ENCODE data around the gene FBXL19.

FBXL19 gene

DNA sequence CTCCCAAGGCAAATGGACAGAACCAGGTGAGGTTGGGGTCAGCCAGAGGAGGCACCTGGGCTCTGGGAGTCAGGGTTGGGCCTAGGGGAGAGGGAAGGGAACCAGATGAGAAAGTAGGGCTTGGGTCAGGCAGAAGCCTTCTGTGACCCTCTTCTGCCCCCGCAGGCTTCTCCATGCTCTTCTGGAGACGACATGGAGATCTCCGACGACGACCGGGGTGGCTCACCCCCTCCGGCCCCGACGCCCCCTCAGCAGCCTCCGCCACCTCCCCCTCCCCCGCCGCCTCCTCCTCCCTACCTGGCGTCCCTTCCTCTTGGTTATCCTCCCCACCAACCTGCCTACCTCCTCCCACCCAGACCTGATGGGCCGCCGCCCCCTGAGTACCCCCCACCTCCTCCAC, 42.1 kb downstream of the FBXL19 start:
- no peak overlapping the region for H3K27ac Mint-ChIP-seq
- H3K27me3 Mint-ChIP-seq: no peaks in the 10 kb centered on the region
- intact Hi-C loops (cut with micrococcal nuclease): no loop called here
- H3K9me3 Mint-ChIP-seq: no peaks in the 10 kb centered on the region
- H3K36me3 Mint-ChIP-seq (ENCODE audit: low read depth): peaks cover 97% of the 10 kb centered on the region
- H3K4me3 Mint-ChIP-seq: no peak overlapping the region
- peaks cover 25% of the 10 kb centered on the region for H3K4me1 Mint-ChIP-seq (ENCODE audit: low read depth)

DNA sequence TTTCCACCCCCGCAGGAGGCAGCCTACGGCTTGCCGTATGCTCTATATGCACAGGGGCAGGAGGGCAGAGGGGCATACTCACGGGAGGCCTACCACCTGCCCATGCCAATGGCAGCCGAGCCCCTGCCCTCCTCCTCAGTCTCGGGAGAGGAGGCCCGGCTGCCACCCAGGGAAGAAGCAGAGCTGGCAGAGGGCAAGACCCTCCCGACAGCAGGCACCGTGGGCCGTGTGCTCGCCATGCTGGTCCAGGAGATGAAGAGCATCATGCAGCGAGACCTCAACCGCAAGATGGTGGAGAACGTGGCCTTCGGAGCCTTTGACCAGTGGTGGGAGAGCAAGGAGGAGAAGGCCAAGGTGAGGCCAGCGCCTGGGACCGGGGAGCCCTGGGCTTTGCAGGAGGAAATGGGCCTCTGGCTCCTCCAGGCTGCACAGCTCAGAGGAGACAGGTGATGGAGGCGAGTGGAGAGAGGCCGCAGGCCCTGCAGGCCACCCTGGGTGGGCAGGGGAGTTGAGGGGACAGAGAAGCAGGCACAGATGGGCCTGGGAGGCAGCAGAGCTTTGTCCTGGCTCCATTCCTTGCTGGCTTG, 42.8 kb downstream of the FBXL19 start:
- intact Hi-C loops (cut with micrococcal nuclease): no loop called here
- Mint-ChIP-seq H3K9me3 (no peaks in the 10 kb centered on the region), H3K27ac (no peak overlapping the region), H3K36me3 (ENCODE audit: low read depth) (peaks cover 97% of the 10 kb centered on the region), H3K27me3 (no peaks in the 10 kb centered on the region), H3K4me1 (ENCODE audit: low read depth) (peaks cover 25% of the 10 kb centered on the region), H3K4me3 (no peak overlapping the region)

- Mint-ChIP-seq H3K4me1 (ENCODE audit: low read depth) (peaks cover 25% of the 10 kb centered on the region), H3K27me3 (no peaks in the 10 kb centered on the region), H3K36me3 (ENCODE audit: low read depth) (peaks cover 97% of the 10 kb centered on the region), H3K27ac (no peak overlapping the region), H3K4me3 (no peak overlapping the region), H3K9me3 (no peaks in the 10 kb centered on the region)
- intact Hi-C loops (cut with micrococcal nuclease): no loop called here
Measured at GRCh38 chr16:30967795-30968194, 44.4 kb downstream of the FBXL19 start.

DNA sequence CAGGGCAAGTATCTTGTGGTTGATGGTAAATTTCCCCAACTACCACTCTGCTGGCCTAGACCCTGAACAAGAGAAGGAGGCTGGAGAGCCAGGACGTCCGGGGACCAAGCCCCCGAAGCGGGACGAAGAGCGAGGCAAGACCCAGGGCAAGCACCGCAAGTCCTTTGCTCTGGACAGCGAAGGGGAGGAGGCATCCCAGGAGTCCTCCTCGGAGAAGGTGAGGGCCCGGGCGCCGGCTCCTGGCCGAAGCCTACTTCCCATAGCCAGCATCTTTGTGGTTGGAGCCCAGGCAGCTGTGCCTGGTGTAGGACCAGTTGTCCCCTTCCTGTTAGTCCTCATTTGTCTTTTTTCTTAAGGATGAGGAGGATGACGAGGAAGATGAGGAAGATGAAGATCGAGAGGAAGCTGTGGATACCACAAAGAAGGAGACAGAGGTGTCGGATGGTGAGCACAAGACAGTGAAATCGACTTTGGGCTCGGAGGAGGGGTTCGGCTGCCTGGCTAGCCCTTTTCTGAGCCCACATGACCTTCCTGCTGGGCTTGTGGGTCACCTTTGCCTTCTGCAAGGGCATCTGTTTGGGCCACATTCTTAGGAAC, 46.0 kb downstream of the FBXL19 start:
- H3K9me3 Mint-ChIP-seq: no peaks in the 10 kb centered on the region
- no peak overlapping the region for H3K4me3 Mint-ChIP-seq
- peaks cover 97% of the 10 kb centered on the region for H3K36me3 Mint-ChIP-seq (ENCODE audit: low read depth)
- no peaks in the 10 kb centered on the region for H3K27me3 Mint-ChIP-seq
- H3K27ac Mint-ChIP-seq: no peak overlapping the region
- intact Hi-C loops (cut with micrococcal nuclease): no loop called here
- peaks cover 10% of the 10 kb centered on the region for H3K4me1 Mint-ChIP-seq (ENCODE audit: low read depth)

GRCh38 chr16:30971298-30971697, 47.9 kb downstream of the FBXL19 start:
- no peaks in the 10 kb centered on the region for H3K27me3 Mint-ChIP-seq
- intact Hi-C loops (cut with micrococcal nuclease): no loop called here
- H3K4me3 Mint-ChIP-seq: no peak overlapping the region
- H3K9me3 Mint-ChIP-seq: no peaks in the 10 kb centered on the region
- peaks cover 6% of the 10 kb centered on the region for H3K4me1 Mint-ChIP-seq (ENCODE audit: low read depth)
- no peak overlapping the region for H3K27ac Mint-ChIP-seq
- H3K36me3 Mint-ChIP-seq (ENCODE audit: low read depth): peaks cover 97% of the 10 kb centered on the region

GRCh38 chr16:30972872-30973271, 49.5 kb downstream of the FBXL19 start:
- Mint-ChIP-seq H3K36me3 (ENCODE audit: low read depth) (peaks cover 96% of the 10 kb centered on the region), H3K27ac (no peak overlapping the region), H3K9me3 (no peaks in the 10 kb centered on the region), H3K4me3 (no peak overlapping the region), H3K4me1 (ENCODE audit: low read depth) (peaks cover 10% of the 10 kb centered on the region), H3K27me3 (no peaks in the 10 kb centered on the region)
- intact Hi-C loops (cut with micrococcal nuclease): no loop called here

GRCh38 chr16:30974348-30974747, 51.0 kb downstream of the FBXL19 start:
- peaks cover 10% of the 10 kb centered on the region for H3K4me1 Mint-ChIP-seq (ENCODE audit: low read depth)
- peaks cover 95% of the 10 kb centered on the region for H3K36me3 Mint-ChIP-seq (ENCODE audit: low read depth)
- no peaks in the 10 kb centered on the region for H3K27me3 Mint-ChIP-seq
- no peak overlapping the region for H3K4me3 Mint-ChIP-seq
- intact Hi-C loops (cut with micrococcal nuclease): no loop called here
- H3K9me3 Mint-ChIP-seq: no peaks in the 10 kb centered on the region
- no peak overlapping the region for H3K27ac Mint-ChIP-seq

- H3K9me3 Mint-ChIP-seq: no peaks in the 10 kb centered on the region
- no peak overlapping the region for H3K27ac Mint-ChIP-seq
- no peak overlapping the region for H3K4me3 Mint-ChIP-seq
- peaks cover 10% of the 10 kb centered on the region for H3K4me1 Mint-ChIP-seq (ENCODE audit: low read depth)
- no peaks in the 10 kb centered on the region for H3K27me3 Mint-ChIP-seq
- intact Hi-C loops (cut with micrococcal nuclease): no loop called here
- H3K36me3 Mint-ChIP-seq (ENCODE audit: low read depth): peaks cover 95% of the 10 kb centered on the region
Measured at GRCh38 chr16:30976486-30976885, 53.1 kb downstream of the FBXL19 start.

DNA sequence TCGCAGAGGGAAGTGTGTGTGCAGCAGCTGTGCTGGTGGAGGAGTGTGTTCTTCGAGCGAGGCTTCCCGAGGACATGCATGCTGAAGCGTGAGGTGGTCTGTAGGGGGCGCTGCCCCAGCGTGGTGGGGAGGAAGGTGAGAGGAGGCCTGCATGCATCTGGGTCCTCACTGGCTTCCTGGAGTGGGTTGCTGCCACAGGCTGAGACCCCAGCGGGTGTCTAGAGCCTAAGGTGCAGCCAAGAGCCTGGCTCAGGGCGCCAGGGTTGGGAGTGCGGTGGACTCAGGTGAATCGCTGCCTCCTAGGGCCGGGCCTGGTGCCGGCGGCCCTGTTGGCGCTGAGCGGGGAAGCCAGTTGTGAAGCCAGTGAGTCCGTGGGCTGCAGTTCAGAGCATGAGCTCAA, 54.1 kb downstream of the FBXL19 start:
- H3K36me3 Mint-ChIP-seq (ENCODE audit: low read depth): peaks cover 95% of the 10 kb centered on the region
- peaks cover 10% of the 10 kb centered on the region for H3K4me1 Mint-ChIP-seq (ENCODE audit: low read depth)
- H3K27ac Mint-ChIP-seq: no peak overlapping the region
- H3K4me3 Mint-ChIP-seq: no peak overlapping the region
- no peaks in the 10 kb centered on the region for H3K27me3 Mint-ChIP-seq
- intact Hi-C loops (cut with micrococcal nuclease): no loop called here
- no peaks in the 10 kb centered on the region for H3K9me3 Mint-ChIP-seq

GRCh38 chr16:30979170-30980022, 56.0 kb downstream of the FBXL19 start:
- intact Hi-C loops (cut with micrococcal nuclease): no loop called here
- H3K36me3 Mint-ChIP-seq (ENCODE audit: low read depth): peaks cover 95% of the 10 kb centered on the region
- peaks cover 12% of the 10 kb centered on the region for H3K4me1 Mint-ChIP-seq (ENCODE audit: low read depth)
- no peaks in the 10 kb centered on the region for H3K27me3 Mint-ChIP-seq
- no peaks in the 10 kb centered on the region for H3K9me3 Mint-ChIP-seq
- H3K27ac Mint-ChIP-seq: no peak overlapping the region
- H3K4me3 Mint-ChIP-seq: no peak overlapping the region

DNA sequence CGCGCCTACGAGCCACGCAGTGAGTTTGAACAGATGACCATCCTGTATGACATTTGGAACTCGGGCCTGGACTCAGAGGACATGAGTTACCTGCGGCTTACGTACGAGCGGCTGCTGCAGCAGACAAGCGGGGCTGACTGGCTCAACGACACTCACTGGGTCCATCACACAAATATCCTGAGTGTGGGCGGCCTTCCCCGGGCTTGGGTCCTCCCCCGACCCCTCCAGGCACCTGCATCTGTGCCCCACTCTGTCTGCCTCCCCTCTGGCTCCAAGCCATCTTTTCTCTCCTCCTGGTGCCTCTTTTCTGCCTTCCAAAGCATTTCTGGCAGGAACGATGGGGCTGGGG, 56.6 kb downstream of the FBXL19 start:
- Mint-ChIP-seq H3K36me3 (ENCODE audit: low read depth) (peaks cover 94% of the 10 kb centered on the region), H3K27me3 (no peaks in the 10 kb centered on the region), H3K27ac (no peak overlapping the region), H3K4me3 (no peak overlapping the region), H3K9me3 (no peaks in the 10 kb centered on the region), H3K4me1 (ENCODE audit: low read depth) (peaks cover 18% of the 10 kb centered on the region)
- intact Hi-C loops (cut with micrococcal nuclease): no loop called here

GRCh38 chr16:30980434-30980833, 57.1 kb downstream of the FBXL19 start:
- intact Hi-C loops (cut with micrococcal nuclease): no loop called here
- peaks cover 90% of the 10 kb centered on the region for H3K36me3 Mint-ChIP-seq (ENCODE audit: low read depth)
- H3K4me3 Mint-ChIP-seq: no peak overlapping the region
- peaks cover 23% of the 10 kb centered on the region for H3K4me1 Mint-ChIP-seq (ENCODE audit: low read depth)
- no peaks in the 10 kb centered on the region for H3K27me3 Mint-ChIP-seq
- no peak overlapping the region for H3K27ac Mint-ChIP-seq
- no peaks in the 10 kb centered on the region for H3K9me3 Mint-ChIP-seq

DNA sequence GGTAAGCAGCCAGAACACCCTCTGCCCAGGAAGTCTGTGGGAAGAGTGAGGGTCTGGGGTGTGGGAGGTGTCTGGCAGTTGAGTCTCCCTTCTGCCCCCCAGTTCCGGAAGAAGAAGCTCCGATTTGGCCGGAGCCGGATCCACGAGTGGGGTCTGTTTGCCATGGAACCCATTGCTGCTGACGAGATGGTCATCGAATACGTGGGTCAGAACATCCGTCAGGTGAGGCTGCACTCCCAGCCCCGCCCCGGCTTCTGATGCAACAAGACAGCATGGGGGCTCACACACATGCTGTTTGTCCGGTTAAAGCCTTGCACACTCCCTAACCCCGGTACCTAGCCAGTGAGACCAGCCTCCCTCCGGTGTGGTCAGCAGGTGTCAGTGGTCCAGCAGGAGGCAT, 57.6 kb downstream of the FBXL19 start:
- no peak overlapping the region for H3K4me3 Mint-ChIP-seq
- H3K9me3 Mint-ChIP-seq: no peaks in the 10 kb centered on the region
- intact Hi-C loops (cut with micrococcal nuclease): no loop called here
- H3K36me3 Mint-ChIP-seq (ENCODE audit: low read depth): peaks cover 86% of the 10 kb centered on the region
- peaks cover 25% of the 10 kb centered on the region for H3K4me1 Mint-ChIP-seq (ENCODE audit: low read depth)
- no peak overlapping the region for H3K27ac Mint-ChIP-seq
- no peaks in the 10 kb centered on the region for H3K27me3 Mint-ChIP-seq

DNA sequence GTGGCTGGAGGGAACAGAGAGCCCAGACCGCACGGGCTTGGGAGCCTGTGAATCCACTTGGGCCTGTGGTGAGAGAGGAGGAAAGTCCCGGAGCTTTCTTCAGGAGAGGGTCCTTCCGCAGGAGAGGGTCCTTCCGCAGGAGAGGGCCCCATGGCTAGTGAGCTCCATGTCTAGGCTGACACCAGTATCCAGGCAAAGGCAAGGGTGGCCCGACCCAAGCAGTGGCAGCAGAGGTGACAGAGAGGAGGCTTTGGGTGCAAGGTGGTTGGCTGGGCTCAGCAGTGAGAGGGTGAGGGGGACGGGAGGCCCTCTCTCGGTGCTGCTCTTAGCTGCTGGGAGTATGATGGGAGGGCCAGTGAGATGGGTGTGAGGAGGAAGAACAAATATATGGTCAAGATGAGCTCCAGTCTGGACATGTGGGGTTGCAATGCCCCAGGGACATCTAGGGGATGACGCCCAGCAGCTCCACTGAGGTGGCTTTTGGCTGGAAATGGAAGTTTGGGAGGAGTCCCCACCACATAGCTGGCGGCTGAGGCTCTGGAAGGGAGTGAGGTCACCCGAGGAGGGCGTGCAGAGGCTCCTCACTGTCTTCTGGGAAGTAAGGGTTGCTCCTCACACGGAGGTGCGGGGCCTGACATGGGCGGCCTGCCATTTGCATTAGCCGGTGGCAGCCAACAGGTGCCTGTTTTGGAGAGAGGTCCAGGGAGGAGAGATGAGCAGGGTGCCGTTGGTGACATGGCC, 59.3 kb downstream of the FBXL19 start:
- no peaks in the 10 kb centered on the region for H3K27me3 Mint-ChIP-seq
- H3K27ac Mint-ChIP-seq: no peak overlapping the region

More for the DNA sequence above, 59.3 kb downstream of the FBXL19 start:
- Mint-ChIP-seq H3K36me3 (ENCODE audit: low read depth) (peaks cover 86% of the 10 kb centered on the region), H3K9me3 (no peaks in the 10 kb centered on the region), H3K4me1 (ENCODE audit: low read depth) (peaks cover 29% of the 10 kb centered on the region), H3K4me3 (no peak overlapping the region)
- intact Hi-C loops (cut with micrococcal nuclease): no loop called here

Measured in dendritic cell treated with granulocyte-macrophage colony-stimulating factor and Interleukin-4, amounts not matched to agents 40 ng/mL and 50 ng/mL, for 4 days (primary cell).